Nephron progenitor cell (in vitro differentiated cells): ENCODE data around the gene MAP6.

Source experiments
- DNase-seq: peaks from one replicate; pipeline ENCODE4 v3.0.0; 2021
- H3K27ac Mint-ChIP-seq: 2 replicates; pipeline ENCODE4 v1.8.0; 2021; ENCODE audit warnings: mild to moderate bottlenecking, moderate library complexity, mixed read lengths
- H3K27me3 Mint-ChIP-seq: 2 replicates; pipeline ENCODE4 v1.8.0; 2021; ENCODE audit warnings: mild to moderate bottlenecking, low read depth, mixed read lengths; ENCODE audit not compliant: poor library complexity
- H3K36me3 Mint-ChIP-seq: 2 replicates; pipeline ENCODE4 v1.8.0; 2021; ENCODE audit warnings: low read depth, mixed read lengths
- H3K4me1 Mint-ChIP-seq: 2 replicates; pipeline ENCODE4 v1.8.0; 2021; ENCODE audit warnings: mixed read lengths
- H3K4me3 Mint-ChIP-seq: 2 replicates; pipeline ENCODE4 v1.8.0; 2021; ENCODE audit warnings: mild to moderate bottlenecking, moderate library complexity, mixed read lengths
- H3K9me3 Mint-ChIP-seq: 2 replicates; pipeline ENCODE4 v1.8.0; 2021; ENCODE audit warnings: mild to moderate bottlenecking, moderate library complexity, mixed read lengths
- TF ChIP-seq, protein P1 (sequence below): fragments of 200-600 bp; sonication (generic); IDR thresholded peaks from 2 replicates; pipeline ENCODE4 v1.5.0; 2021; ENCODE audit warnings: antibody characterized with exemption

Gene MAP6

DNA sequence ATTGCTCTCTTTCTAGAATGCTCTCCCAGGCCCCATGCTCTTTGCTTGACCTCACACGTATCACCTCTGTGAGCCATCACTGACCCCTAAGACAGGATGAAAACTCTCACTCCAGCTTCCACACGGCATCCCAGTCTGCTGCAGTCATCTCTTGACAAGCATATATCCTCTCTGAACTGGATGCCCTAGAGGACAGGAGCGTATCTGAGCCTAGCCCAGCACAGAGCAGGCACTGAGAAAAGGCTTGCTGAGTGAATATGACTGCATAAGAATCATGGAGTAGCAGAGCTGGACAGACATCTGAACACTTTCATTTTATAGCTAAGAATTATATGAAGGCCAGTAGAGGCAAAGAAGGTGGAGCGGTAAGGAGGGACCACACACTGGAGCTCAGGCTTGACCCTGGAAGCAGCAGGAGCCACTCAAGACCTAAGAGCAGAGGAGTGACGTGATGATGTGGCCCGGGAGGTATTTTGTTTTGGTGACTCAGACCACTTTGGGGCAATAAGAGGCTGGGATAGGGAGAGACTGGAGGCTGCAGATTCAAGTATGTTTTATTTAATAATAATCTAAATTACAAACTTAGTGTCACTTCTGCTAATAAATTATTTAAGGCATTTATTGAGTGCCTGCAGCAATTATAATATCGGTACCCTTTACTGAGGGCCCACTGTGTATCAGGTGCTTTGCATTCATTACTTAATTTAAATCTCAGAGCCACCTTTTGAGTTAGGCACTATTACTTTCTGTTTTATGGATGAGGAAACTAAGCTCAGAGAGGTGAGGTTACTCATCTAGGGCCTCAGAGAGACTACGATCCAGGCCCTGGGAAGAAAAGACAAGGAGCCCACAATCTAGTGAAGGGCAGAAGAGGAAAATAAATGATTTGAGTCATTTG is 42.6 kb downstream of the MAP6 start:
- H3K27ac Mint-ChIP-seq = peak overlapping the region; percentile 26
- H3K9me3 Mint-ChIP-seq = no peaks in the 10 kb centered on the region
- TF ChIP-seq, protein P1, sequence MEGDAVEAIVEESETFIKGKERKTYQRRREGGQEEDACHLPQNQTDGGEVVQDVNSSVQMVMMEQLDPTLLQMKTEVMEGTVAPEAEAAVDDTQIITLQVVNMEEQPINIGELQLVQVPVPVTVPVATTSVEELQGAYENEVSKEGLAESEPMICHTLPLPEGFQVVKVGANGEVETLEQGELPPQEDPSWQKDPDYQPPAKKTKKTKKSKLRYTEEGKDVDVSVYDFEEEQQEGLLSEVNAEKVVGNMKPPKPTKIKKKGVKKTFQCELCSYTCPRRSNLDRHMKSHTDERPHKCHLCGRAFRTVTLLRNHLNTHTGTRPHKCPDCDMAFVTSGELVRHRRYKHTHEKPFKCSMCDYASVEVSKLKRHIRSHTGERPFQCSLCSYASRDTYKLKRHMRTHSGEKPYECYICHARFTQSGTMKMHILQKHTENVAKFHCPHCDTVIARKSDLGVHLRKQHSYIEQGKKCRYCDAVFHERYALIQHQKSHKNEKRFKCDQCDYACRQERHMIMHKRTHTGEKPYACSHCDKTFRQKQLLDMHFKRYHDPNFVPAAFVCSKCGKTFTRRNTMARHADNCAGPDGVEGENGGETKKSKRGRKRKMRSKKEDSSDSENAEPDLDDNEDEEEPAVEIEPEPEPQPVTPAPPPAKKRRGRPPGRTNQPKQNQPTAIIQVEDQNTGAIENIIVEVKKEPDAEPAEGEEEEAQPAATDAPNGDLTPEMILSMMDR = no peak
- peaks cover 84% of the 10 kb centered on the region for H3K27me3 Mint-ChIP-seq
- DNase-seq = no peak
- H3K36me3 Mint-ChIP-seq = no peaks in the 10 kb centered on the region
- no peak overlapping the region for H3K4me3 Mint-ChIP-seq
- peaks cover 31% of the 10 kb centered on the region for H3K4me1 Mint-ChIP-seq

GRCh38 chr11:75625021-75625420 is 43.8 kb downstream of the MAP6 start:
- Mint-ChIP-seq H3K4me3 (no peak overlapping the region), H3K36me3 (no peaks in the 10 kb centered on the region), H3K27ac (peak overlapping the region; percentile 95), H3K4me1 (peaks cover 29% of the 10 kb centered on the region), H3K9me3 (no peaks in the 10 kb centered on the region), H3K27me3 (peaks cover 75% of the 10 kb centered on the region)
- TF ChIP-seq, protein P1 = no peak
- no peak for DNase-seq

- Mint-ChIP-seq H3K4me3 (no peak overlapping the region), H3K9me3 (peaks cover 6% of the 10 kb centered on the region), H3K36me3 (no peaks in the 10 kb centered on the region), H3K4me1 (peaks cover 11% of the 10 kb centered on the region), H3K27ac (peak overlapping the region; percentile 26), H3K27me3 (peaks cover 23% of the 10 kb centered on the region)
- TF ChIP-seq, protein P1 = no peak
- DNase-seq = no peak
Measured at GRCh38 chr11:75616281-75616680, 52.6 kb downstream of the MAP6 start.

GRCh38 chr11:75615751-75616150 is 53.1 kb downstream of the MAP6 start:
- DNase-seq = no peak
- Mint-ChIP-seq H3K36me3 (no peaks in the 10 kb centered on the region), H3K9me3 (peaks cover 6% of the 10 kb centered on the region), H3K27ac (no peak overlapping the region), H3K27me3 (peaks cover 23% of the 10 kb centered on the region), H3K4me3 (no peak overlapping the region), H3K4me1 (peaks cover 11% of the 10 kb centered on the region)
- TF ChIP-seq, protein P1 = no peak

DNA sequence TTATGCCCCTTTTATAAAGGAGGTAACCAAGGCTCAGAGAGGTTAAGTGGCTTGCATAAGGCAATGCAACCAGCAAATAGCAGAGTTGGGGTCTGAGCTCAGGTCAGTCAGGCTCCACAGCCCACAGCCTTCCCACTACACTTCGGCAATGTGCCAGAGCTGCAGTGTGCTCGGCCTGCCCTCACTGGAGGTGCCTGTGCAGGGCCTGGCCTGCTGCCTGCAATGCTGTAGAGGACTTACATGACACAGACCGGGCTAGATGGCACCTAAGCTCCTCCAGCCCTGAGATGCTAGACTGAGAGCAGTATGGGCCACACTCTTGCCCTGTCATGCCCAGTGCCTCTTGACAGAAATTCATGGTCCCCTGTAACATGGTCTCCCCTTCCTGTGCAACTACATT is 57.0 kb downstream of the MAP6 start:
- TF ChIP-seq, protein P1 = no peak
- Mint-ChIP-seq H3K36me3 (no peaks in the 10 kb centered on the region), H3K4me3 (no peak overlapping the region), H3K27ac (no peak overlapping the region), H3K4me1 (peaks cover 11% of the 10 kb centered on the region), H3K9me3 (no peaks in the 10 kb centered on the region), H3K27me3 (peaks cover 41% of the 10 kb centered on the region)
- DNase-seq = no peak

GRCh38 chr11:75606099-75606498 is 62.7 kb downstream of the MAP6 start:
- TF ChIP-seq, protein P1 = no peak
- peaks cover 59% of the 10 kb centered on the region for H3K27me3 Mint-ChIP-seq
- no peak overlapping the region for H3K27ac Mint-ChIP-seq
- no peaks in the 10 kb centered on the region for H3K9me3 Mint-ChIP-seq
- H3K4me1 Mint-ChIP-seq = peaks cover 13% of the 10 kb centered on the region
- H3K4me3 Mint-ChIP-seq = no peak overlapping the region
- H3K36me3 Mint-ChIP-seq = no peaks in the 10 kb centered on the region
- no peak for DNase-seq
